Measurements from ENCODE around the gene KAZN.

The KAZN gene

GRCh38 chr1:14718476-14718875, 120.0 kb downstream of the KAZN start:
- DNase-seq, result no peak

- no peak for DNase-seq
Measured at GRCh38 chr1:14723401-14723800, 124.9 kb downstream of the KAZN start.

- no peak for DNase-seq
Measured at GRCh38 chr1:14724246-14724645, 125.8 kb downstream of the KAZN start.

- DNase-seq, result no peak
Measured at GRCh38 chr1:14724678-14725077, 126.2 kb downstream of the KAZN start.

GRCh38 chr1:14725238-14725637, 126.8 kb downstream of the KAZN start:
- no peak for DNase-seq

GRCh38 chr1:14725695-14726094, 127.2 kb downstream of the KAZN start:
- DNase-seq, result no peak

GRCh38 chr1:14726606-14727005, 128.1 kb downstream of the KAZN start:
- DNase-seq, result no peak

GRCh38 chr1:14728516-14728915, 130.0 kb downstream of the KAZN start:
- no peak for DNase-seq

- no peak for DNase-seq
Measured at GRCh38 chr1:14732728-14733047, 134.2 kb downstream of the KAZN start.

- no peak for DNase-seq
Measured at GRCh38 chr1:14733048-14733778, 134.7 kb downstream of the KAZN start.

- DNase-seq, result no peak
Measured at GRCh38 chr1:14733779-14734140, 135.3 kb downstream of the KAZN start.

GRCh38 chr1:14735841-14736240, 137.4 kb downstream of the KAZN start:
- DNase-seq, result no peak

- no peak for DNase-seq
Measured at GRCh38 chr1:14737561-14738094, 139.1 kb downstream of the KAZN start.

GRCh38 chr1:14738235-14738634, 139.8 kb downstream of the KAZN start:
- no peak for DNase-seq

GRCh38 chr1:14738647-14739046, 140.2 kb downstream of the KAZN start:
- no peak for DNase-seq

- DNase-seq, result no peak
Measured at GRCh38 chr1:14739082-14739832, 140.8 kb downstream of the KAZN start.

- no peak for DNase-seq
Measured at GRCh38 chr1:14740016-14740415, 141.5 kb downstream of the KAZN start.

- DNase-seq, result no peak
Measured at GRCh38 chr1:14741082-14741481, 142.6 kb downstream of the KAZN start.

GRCh38 chr1:14741532-14741931, 143.0 kb downstream of the KAZN start:
- DNase-seq, result no peak

- no peak for DNase-seq
Measured at GRCh38 chr1:14742181-14742980, 143.9 kb downstream of the KAZN start.

GRCh38 chr1:14743368-14743767, 144.9 kb downstream of the KAZN start:
- no peak for DNase-seq

- no peak for DNase-seq
Measured at GRCh38 chr1:14745001-14745720, 146.7 kb downstream of the KAZN start.

GRCh38 chr1:14745789-14746188, 147.3 kb downstream of the KAZN start:
- DNase-seq, result no peak

Data from Kasumi-1 (cell line).